A673 (cell line): ENCODE measurements around the gene CHD1L.

Experiments used
- EZH2 ChIP-seq: fragments of 200-600 bp; sonication (generic); IDR thresholded peaks from 2 replicates; pipeline ENCODE4 v1.6.1; 2017; ENCODE audit warnings: borderline replicate concordance, low read depth, mild to moderate bottlenecking, mixed read lengths, antibody characterized with exemption, low read length; ENCODE audit not compliant: poor library complexity, severe bottlenecking
- TF ChIP-seq, protein P1 (sequence below): fragments of 300-800, 200-600 bp; sonication (generic); conservative IDR thresholded peaks from 2 replicates; pipeline ENCODE4 v1.5.1; 2017; ENCODE audit warnings: low read depth, mild to moderate bottlenecking, antibody characterized with exemption, low read length, moderate library complexity, mixed read lengths

DNA sequence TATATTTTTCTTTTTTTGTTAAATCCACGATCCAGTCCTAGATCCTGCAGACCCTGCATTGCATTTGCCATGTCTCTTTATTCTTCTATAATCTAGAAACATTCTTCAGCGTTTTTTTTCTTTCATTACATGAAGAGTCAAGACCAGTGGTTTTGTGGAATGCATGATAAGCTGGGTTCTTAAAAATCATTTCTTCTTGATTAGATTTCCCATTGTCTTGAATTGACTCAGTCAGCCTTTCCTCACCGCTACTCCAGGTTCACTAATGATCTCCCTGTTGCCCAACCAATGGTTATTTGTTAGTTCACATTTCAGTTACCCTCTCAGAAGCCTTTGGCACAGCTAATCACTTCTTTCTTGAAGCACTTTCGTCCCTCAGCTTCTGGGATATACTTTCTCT, 25.2 kb downstream of the CHD1L start:
- TF ChIP-seq, protein P1, sequence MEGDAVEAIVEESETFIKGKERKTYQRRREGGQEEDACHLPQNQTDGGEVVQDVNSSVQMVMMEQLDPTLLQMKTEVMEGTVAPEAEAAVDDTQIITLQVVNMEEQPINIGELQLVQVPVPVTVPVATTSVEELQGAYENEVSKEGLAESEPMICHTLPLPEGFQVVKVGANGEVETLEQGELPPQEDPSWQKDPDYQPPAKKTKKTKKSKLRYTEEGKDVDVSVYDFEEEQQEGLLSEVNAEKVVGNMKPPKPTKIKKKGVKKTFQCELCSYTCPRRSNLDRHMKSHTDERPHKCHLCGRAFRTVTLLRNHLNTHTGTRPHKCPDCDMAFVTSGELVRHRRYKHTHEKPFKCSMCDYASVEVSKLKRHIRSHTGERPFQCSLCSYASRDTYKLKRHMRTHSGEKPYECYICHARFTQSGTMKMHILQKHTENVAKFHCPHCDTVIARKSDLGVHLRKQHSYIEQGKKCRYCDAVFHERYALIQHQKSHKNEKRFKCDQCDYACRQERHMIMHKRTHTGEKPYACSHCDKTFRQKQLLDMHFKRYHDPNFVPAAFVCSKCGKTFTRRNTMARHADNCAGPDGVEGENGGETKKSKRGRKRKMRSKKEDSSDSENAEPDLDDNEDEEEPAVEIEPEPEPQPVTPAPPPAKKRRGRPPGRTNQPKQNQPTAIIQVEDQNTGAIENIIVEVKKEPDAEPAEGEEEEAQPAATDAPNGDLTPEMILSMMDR, result no peak
- TF ChIP-seq EZH2, result no peak
